CD14-positive monocyte (primary cell): ENCODE results near the gene APBA2. TPM values are rescaled to one million over a fixed set of nuclear protein-coding genes. Genes with fewer than 3 reads are reported as not detected.

ENCODE experiments used
- DNase-seq, 3 donors: peaks; one replicate each; pipeline ENCODE4 v3.0.0-alpha.2; 2011 to 2022
- H2AFZ ChIP-seq: 2 replicates; pipeline ENCODE4 v1.6.0; 2012; ENCODE audit warnings: mild to moderate bottlenecking, low read depth, low read length, inconsistent platforms; ENCODE audit not compliant: insufficient read depth, poor library complexity, severe bottlenecking
- H3K27ac ChIP-seq, 2 donors: 1 replicate in 1 of 2; 2 replicates in 1 of 2; pipeline ENCODE4 v1.5.1; 2012 to 2013; ENCODE audit warnings: low read length in 2 of 2, control low read depth in 1 of 2, inconsistent platforms in 1 of 2, low read depth in 1 of 2, mild to moderate bottlenecking in 1 of 2
- H3K27me3 ChIP-seq, 2 donors: one replicate each; pipeline versions ENCODE4 v1.6.0 to v1.6.1; 2011 to 2013; ENCODE audit warnings: low read length in 2 of 2; ENCODE audit not compliant: control insufficient read depth in 2 of 2, insufficient read depth in 2 of 2
- H3K36me3 ChIP-seq, 2 donors: replicated peaks in 1 of 2; 1 replicate in 1 of 2; 2 replicates in 1 of 2; pipeline versions ENCODE4 v1.5.1 to v1.6.1; 2012 to 2013; ENCODE audit warnings: low read length in 2 of 2, control low read depth in 1 of 2, inconsistent platforms in 1 of 2, mild to moderate bottlenecking in 1 of 2; ENCODE audit not compliant: insufficient read depth in 2 of 2, control insufficient read depth in 1 of 2
- H3K4me1 ChIP-seq, 2 donors: 1 replicate in 1 of 2; 2 replicates in 1 of 2; pipeline versions ENCODE4 v1.5.1 to v1.6.1; 2012 to 2013; ENCODE audit warnings: low read length in 2 of 2, control low read depth in 1 of 2, inconsistent platforms in 1 of 2, mild to moderate bottlenecking in 1 of 2, moderate library complexity in 1 of 2; ENCODE audit not compliant: insufficient read depth in 2 of 2, control insufficient read depth in 1 of 2
- H3K4me2 ChIP-seq: replicated peaks from 2 replicates; pipeline ENCODE3; 2012; ENCODE audit warnings: low read length, moderate library complexity, mild to moderate bottlenecking; ENCODE audit not compliant: poor library complexity, severe bottlenecking; ENCODE audit errors: extremely low read depth
- H3K4me3 ChIP-seq, 3 experiments: fragments of 200-600 bp in 1 of 3; sonication (generic) in 1 of 3; replicated peaks in 1 of 3; 1 replicate in 2 of 3; 2 replicates in 1 of 3; pipeline ENCODE4 v1.5.1; 2011 to 2013; ENCODE audit warnings: low read length in 3 of 3, mild to moderate bottlenecking in 3 of 3, control low read depth in 2 of 3, low read depth in 2 of 3, inconsistent platforms in 1 of 3, moderate library complexity in 1 of 3
- H3K79me2 ChIP-seq: 2 replicates; pipeline ENCODE4 v1.6.0; 2012; ENCODE audit warnings: mild to moderate bottlenecking, control low read depth, inconsistent platforms, low read length, moderate library complexity; ENCODE audit not compliant: insufficient read depth
- H3K9ac ChIP-seq: 2 replicates; pipeline ENCODE4 v1.6.0; 2017; ENCODE audit warnings: low read length, mild to moderate bottlenecking; ENCODE audit not compliant: insufficient read depth, poor library complexity, severe bottlenecking
- H3K9me3 ChIP-seq, 2 donors: replicated peaks in 1 of 2; 1 replicate in 1 of 2; 2 replicates in 1 of 2; pipeline versions ENCODE4 v1.5.1 to v1.6.1; 2012 to 2013; ENCODE audit warnings: low read length in 2 of 2, control low read depth in 1 of 2; ENCODE audit not compliant: control insufficient read depth in 1 of 2, insufficient read depth in 1 of 2
- H4K20me1 ChIP-seq: 2 replicates; pipeline ENCODE4 v1.6.0; 2012; ENCODE audit warnings: mild to moderate bottlenecking, low read length, control low read depth, moderate library complexity; ENCODE audit not compliant: insufficient read depth
- H3K27ac Mint-ChIP-seq, 7 donors: one replicate each; pipeline ENCODE4 v1.8.0; 2020; ENCODE audit warnings: mild to moderate bottlenecking in 7 of 7, mixed read lengths in 7 of 7, moderate library complexity in 6 of 7, inconsistent platforms in 2 of 7
- H3K27me3 Mint-ChIP-seq, 3 donors: one replicate each; pipeline ENCODE4 v1.8.0; 2021 to 2022; ENCODE audit warnings: low read depth in 3 of 3, mild to moderate bottlenecking in 3 of 3, mixed read lengths in 3 of 3, moderate library complexity in 3 of 3, inconsistent platforms in 1 of 3
- H3K36me3 Mint-ChIP-seq, 2 donors: one replicate each; pipeline ENCODE4 v1.8.0; 2020; ENCODE audit warnings: mixed read lengths in 2 of 2, inconsistent platforms in 1 of 2, mild to moderate bottlenecking in 1 of 2
- H3K4me1 Mint-ChIP-seq: one replicate; pipeline ENCODE4 v1.8.0; 2020; ENCODE audit warnings: mild to moderate bottlenecking, mixed read lengths
- H3K4me3 Mint-ChIP-seq, 2 donors: one replicate each; pipeline ENCODE4 v1.8.0; 2020; ENCODE audit warnings: mild to moderate bottlenecking in 2 of 2, mixed read lengths in 2 of 2, moderate library complexity in 1 of 2
- H3K9me3 Mint-ChIP-seq, 7 donors: one replicate each; pipeline ENCODE4 v1.8.0; 2020 to 2022; ENCODE audit warnings: mixed read lengths in 7 of 7, mild to moderate bottlenecking in 6 of 7, moderate library complexity in 6 of 7, inconsistent platforms in 2 of 7
- CTCF ChIP-seq: fragments of 200-600 bp; IDR thresholded peaks from one replicate; pipeline ENCODE4 v1.8.0; 2022; ENCODE audit warnings: antibody characterized with exemption, mild to moderate bottlenecking
- WGBS: methylation state at CpG from one replicate; pipeline ENCODE4 v1.1.5; 2013; ENCODE audit warnings: missing lambda C conversion rate; ENCODE audit not compliant: insufficient coverage; 5-methylcytosine and 5-hydroxymethylcytosine counted together
- intact Hi-C, 2 donors: fragments of 100-400 bp; cut with micrococcal nuclease; formaldehyde crosslinking; loops; one replicate each; pipeline versions ENCODE4 v1.15.0 to v1.15.1; 2023
- polyA plus RNA-seq, 3 donors: library from polyadenylated mRNA; depleted of rRNA in 1 of 3; unstranded in 2 of 3; stranded (reverse) in 1 of 3; fragments of 300-500 nt in 2 of 3; fragments of >200 nt in 1 of 3; fragmentation: Illumina TruSeq in 2 of 3; gene quantifications; 1 replicate in 2 of 3; 2 replicates in 1 of 3; pipeline ENCODE4 v1.2.3, GENCODE V29; 2012 to 2021

APBA2 gene
- polyA plus RNA-seq, 3 donors = 0.30 TPM; not detected in 2

- intact Hi-C loops = no loop called here
- no peaks in the 10 kb centered on the region for H3K36me3 ChIP-seq
- 91% methylated on average over 10 of the region's 14 CpGs for WGBS
- no peaks in the 10 kb centered on the region for H4K20me1 ChIP-seq
- no peak for TF ChIP-seq CTCF
- H3K9me3 ChIP-seq = no peaks in the 10 kb centered on the region
- H3K9ac ChIP-seq = no peak overlapping the region
- no peak overlapping the region for H3K27ac Mint-ChIP-seq
- no peaks in the 10 kb centered on the region for H3K4me1 ChIP-seq
- no peaks in the 10 kb centered on the region for H3K36me3 Mint-ChIP-seq
- no peak overlapping the region for H2AFZ ChIP-seq
- H3K27me3 Mint-ChIP-seq = peaks cover 0 to 9% (median 2%) of the 10 kb centered on the region in 3 donors
- H3K4me1 Mint-ChIP-seq = peaks cover 1% of the 10 kb centered on the region
- H3K27me3 ChIP-seq = no peaks in the 10 kb centered on the region
- no peak overlapping the region for H3K27ac ChIP-seq
- no peak overlapping the region for H3K4me3 ChIP-seq
- DNase-seq = no peak
- no peak overlapping the region for H3K4me2 ChIP-seq
- H3K9me3 Mint-ChIP-seq = peaks cover 0 to 2% (median 0%) of the 10 kb centered on the region in 7 donors
- no peak overlapping the region for H3K4me3 Mint-ChIP-seq
- H3K79me2 ChIP-seq = no peaks in the 10 kb centered on the region
Measured at GRCh38 chr15:29097168-29097567, 211.4 kb downstream of the APBA2 start.

- intact Hi-C loops = no loop called here
- Mint-ChIP-seq H3K27ac (no peak overlapping the region), H3K27me3 (peaks cover 0 to 8% (median 2%) of the 10 kb centered on the region in 3 donors), H3K4me3 (no peak overlapping the region), H3K36me3 (no peaks in the 10 kb centered on the region), H3K9me3 (peaks cover 0 to 2% (median 0%) of the 10 kb centered on the region in 7 donors), H3K4me1 (peaks cover 1% of the 10 kb centered on the region)
- no peak for TF ChIP-seq CTCF
- 100% methylated on average over 2 of the region's 9 CpGs for WGBS
- no peak overlapping the region for H2AFZ ChIP-seq
- H3K4me1 ChIP-seq = no peaks in the 10 kb centered on the region
- no peak overlapping the region for H3K27ac ChIP-seq
- H4K20me1 ChIP-seq = no peaks in the 10 kb centered on the region
- no peak overlapping the region for H3K4me3 ChIP-seq
- no peaks in the 10 kb centered on the region for H3K79me2 ChIP-seq
- no peaks in the 10 kb centered on the region for H3K27me3 ChIP-seq
- no peaks in the 10 kb centered on the region for H3K36me3 ChIP-seq
- no peaks in the 10 kb centered on the region for H3K9me3 ChIP-seq
- H3K4me2 ChIP-seq = no peak overlapping the region
- no peak overlapping the region for H3K9ac ChIP-seq
- DNase-seq = no peak
Measured at GRCh38 chr15:29097971-29098370, 212.2 kb downstream of the APBA2 start.
